OCI-LY3 (cell line): Measurements from ENCODE around the gene ZDHHC13.

Experiments
- EZH2phosphoT487 ChIP-seq: fragments of 200-600 bp; shearing (Covaris generic); IDR thresholded peaks from 2 replicates; pipeline ENCODE4 v1.6.1; 2018; ENCODE audit warnings: antibody characterized with exemption, mixed run types, low read depth
- TF ChIP-seq, protein P1 (sequence below): fragments of 200-600, 300-600 bp; sonication (generic); IDR thresholded peaks from 2 replicates; pipeline ENCODE4 v1.5.1; 2014; ENCODE audit warnings: antibody characterized with exemption, low read length, low read depth

DNA sequence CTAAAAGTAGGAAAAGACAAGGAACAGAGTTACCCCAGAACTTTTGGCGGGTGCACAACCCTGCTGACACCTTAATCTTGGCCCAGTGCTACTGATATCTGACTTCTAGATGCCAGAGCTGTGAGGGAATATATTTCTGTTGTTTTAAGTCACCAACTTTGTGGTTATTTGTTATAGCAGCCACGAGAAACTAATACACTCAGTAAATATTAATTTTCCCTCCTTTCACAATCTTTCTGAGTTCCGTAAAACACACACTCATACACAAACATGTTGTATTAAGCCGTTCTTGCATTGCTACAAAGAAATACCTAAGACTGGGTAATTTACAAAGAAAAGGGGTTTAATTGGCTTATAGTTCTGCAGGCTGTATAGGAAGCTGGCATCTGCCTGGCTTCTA is 16.1 kb upstream of the ZDHHC13 start:
- TF ChIP-seq, protein P1, sequence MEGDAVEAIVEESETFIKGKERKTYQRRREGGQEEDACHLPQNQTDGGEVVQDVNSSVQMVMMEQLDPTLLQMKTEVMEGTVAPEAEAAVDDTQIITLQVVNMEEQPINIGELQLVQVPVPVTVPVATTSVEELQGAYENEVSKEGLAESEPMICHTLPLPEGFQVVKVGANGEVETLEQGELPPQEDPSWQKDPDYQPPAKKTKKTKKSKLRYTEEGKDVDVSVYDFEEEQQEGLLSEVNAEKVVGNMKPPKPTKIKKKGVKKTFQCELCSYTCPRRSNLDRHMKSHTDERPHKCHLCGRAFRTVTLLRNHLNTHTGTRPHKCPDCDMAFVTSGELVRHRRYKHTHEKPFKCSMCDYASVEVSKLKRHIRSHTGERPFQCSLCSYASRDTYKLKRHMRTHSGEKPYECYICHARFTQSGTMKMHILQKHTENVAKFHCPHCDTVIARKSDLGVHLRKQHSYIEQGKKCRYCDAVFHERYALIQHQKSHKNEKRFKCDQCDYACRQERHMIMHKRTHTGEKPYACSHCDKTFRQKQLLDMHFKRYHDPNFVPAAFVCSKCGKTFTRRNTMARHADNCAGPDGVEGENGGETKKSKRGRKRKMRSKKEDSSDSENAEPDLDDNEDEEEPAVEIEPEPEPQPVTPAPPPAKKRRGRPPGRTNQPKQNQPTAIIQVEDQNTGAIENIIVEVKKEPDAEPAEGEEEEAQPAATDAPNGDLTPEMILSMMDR, result no peak
- no peak for TF ChIP-seq EZH2phosphoT487
